BLaER1 (cell line): Measurements from ENCODE around the gene P2RY1.

ENCODE experiments used
- H3K27ac ChIP-seq: shearing (Covaris generic); formaldehyde crosslinking; 2 replicates; pipeline ENCODE4 v1.8.1; 2022
- H3K27me3 ChIP-seq: shearing (Covaris generic); formaldehyde crosslinking; 2 replicates; pipeline ENCODE4 v1.8.1; 2022
- H3K36me3 ChIP-seq: shearing (Covaris generic); formaldehyde crosslinking; 2 replicates; pipeline ENCODE4 v1.8.1; 2022
- H3K4me1 ChIP-seq: shearing (Covaris generic); formaldehyde crosslinking; 2 replicates; pipeline ENCODE4 v1.8.1; 2022
- H3K4me2 ChIP-seq: shearing (Covaris generic); formaldehyde crosslinking; 2 replicates; pipeline ENCODE4 v1.8.1; 2022
- H3K4me3 ChIP-seq: shearing (Covaris generic); formaldehyde crosslinking; 2 replicates; pipeline ENCODE4 v1.8.1; 2022
- H3K9ac ChIP-seq: shearing (Covaris generic); formaldehyde crosslinking; 2 replicates; pipeline ENCODE4 v1.8.1; 2022
- H3K9me3 ChIP-seq: shearing (Covaris generic); formaldehyde crosslinking; 2 replicates; pipeline ENCODE4 v1.8.1; 2022
- H4K20me1 ChIP-seq: shearing (Covaris generic); formaldehyde crosslinking; 2 replicates; pipeline ENCODE4 v1.8.1; 2022
- Cebpa-rat ChIP-seq: shearing (Covaris generic); IDR thresholded peaks from 2 replicates; pipeline ENCODE4 v1.8.1; 2022

Gene P2RY1

DNA sequence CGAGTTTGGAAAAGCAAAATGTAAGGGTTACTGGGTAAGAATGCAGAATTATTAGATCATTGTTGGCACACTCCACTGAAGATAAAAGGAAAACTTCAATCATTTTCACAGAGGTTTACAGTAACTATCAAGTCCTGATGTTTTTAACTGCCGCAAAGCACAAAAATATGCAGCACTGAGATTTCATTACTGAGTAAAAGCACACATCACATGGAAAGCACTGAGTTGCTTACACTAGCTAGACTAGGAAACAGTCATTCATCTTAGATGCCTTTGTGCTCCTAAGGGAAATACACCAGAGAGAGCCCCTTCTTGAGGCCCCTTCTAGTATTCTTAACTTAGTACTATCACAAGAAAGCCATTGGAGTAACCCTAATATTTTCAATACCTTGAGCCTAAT lies 11.8 kb upstream of the P2RY1 start:
- H3K36me3 ChIP-seq: no peaks in the 10 kb centered on the region
- no peak overlapping the region for H3K4me3 ChIP-seq
- TF ChIP-seq Cebpa-rat: no peak
- no peak overlapping the region for H3K4me2 ChIP-seq
- no peaks in the 10 kb centered on the region for H3K4me1 ChIP-seq
- H3K9ac ChIP-seq: no peak overlapping the region
- H3K27me3 ChIP-seq: no peaks in the 10 kb centered on the region
- H3K9me3 ChIP-seq: no peaks in the 10 kb centered on the region
- no peak overlapping the region for H3K27ac ChIP-seq
- H4K20me1 ChIP-seq: no peaks in the 10 kb centered on the region

DNA sequence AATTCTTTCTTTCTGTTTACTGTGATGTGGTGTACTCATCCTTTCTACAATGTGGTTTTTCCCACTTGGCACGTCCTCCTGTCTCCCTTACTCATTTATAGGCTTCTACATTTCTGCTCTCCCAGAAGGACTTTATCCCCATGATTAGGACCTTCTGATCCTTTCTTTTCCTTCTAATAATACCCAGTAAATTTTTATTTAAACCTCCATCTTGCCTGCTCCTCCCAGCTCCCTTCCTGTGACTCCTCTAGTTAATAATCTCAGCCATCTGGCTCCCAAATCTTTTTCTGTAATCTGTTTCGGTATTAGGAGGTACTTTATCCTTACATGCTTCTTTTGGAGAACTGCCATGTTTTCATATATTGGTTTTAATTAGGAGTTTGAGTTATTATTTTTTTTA lies 11.2 kb upstream of the P2RY1 start:
- H3K36me3 ChIP-seq: no peaks in the 10 kb centered on the region
- no peak overlapping the region for H3K27ac ChIP-seq
- no peaks in the 10 kb centered on the region for H3K9me3 ChIP-seq
- TF ChIP-seq Cebpa-rat: no peak
- H3K4me1 ChIP-seq: no peaks in the 10 kb centered on the region
- H3K4me3 ChIP-seq: no peak overlapping the region
- no peak overlapping the region for H3K9ac ChIP-seq
- no peaks in the 10 kb centered on the region for H4K20me1 ChIP-seq
- no peak overlapping the region for H3K4me2 ChIP-seq
- no peaks in the 10 kb centered on the region for H3K27me3 ChIP-seq

DNA sequence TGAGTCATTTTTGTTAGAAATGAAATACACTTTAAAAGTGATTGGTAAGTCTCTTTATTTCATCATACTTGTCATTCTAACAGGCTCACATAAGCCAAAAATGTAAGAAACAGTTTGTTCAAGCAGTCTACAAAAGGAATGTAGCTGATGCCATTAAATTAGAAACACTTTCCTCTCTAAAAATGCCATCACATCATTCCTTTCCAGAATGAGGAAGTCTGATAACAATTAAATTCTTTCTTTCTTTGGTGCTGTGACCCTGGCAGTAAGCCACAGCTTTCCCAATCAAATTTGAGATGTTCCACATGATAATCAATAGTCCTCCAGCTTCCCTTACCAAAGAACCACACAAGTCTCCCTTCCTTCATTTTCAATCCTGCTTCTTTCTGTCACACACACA lies 9.4 kb upstream of the P2RY1 start:
- no peak overlapping the region for H3K27ac ChIP-seq
- H3K4me2 ChIP-seq: no peak overlapping the region
- no peaks in the 10 kb centered on the region for H3K27me3 ChIP-seq
- H3K4me3 ChIP-seq: no peak overlapping the region
- H3K9me3 ChIP-seq: no peaks in the 10 kb centered on the region
- no peak overlapping the region for H3K9ac ChIP-seq
- H3K4me1 ChIP-seq: no peaks in the 10 kb centered on the region
- TF ChIP-seq Cebpa-rat: no peak
- H4K20me1 ChIP-seq: no peaks in the 10 kb centered on the region
- H3K36me3 ChIP-seq: no peaks in the 10 kb centered on the region

DNA sequence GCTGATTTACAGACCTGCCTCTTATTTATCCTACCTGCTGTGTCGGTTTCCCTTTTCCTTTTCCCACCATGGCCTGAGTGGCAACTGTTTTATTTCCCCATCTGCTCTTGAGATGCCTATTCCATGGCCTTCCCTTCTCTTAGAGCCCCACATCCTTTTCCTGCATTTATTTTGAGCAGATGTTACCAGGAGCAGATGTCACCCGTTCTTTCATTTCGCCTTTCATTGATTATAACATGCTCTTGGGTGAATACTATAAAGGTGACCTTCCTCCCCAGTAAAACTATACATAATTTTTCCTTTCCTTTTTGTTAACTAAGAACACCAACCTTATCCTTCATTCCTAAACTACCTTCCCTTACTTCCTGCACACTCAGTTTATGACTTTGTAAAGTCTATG lies 8.5 kb upstream of the P2RY1 start:
- Histone ChIP-seq H3K4me2 (no peak overlapping the region), H3K9me3 (no peaks in the 10 kb centered on the region), H3K27ac (no peak overlapping the region), H3K4me3 (no peak overlapping the region), H3K9ac (no peak overlapping the region), H4K20me1 (no peaks in the 10 kb centered on the region), H3K4me1 (no peaks in the 10 kb centered on the region), H3K36me3 (no peaks in the 10 kb centered on the region), H3K27me3 (no peaks in the 10 kb centered on the region)
- no peak for TF ChIP-seq Cebpa-rat

DNA sequence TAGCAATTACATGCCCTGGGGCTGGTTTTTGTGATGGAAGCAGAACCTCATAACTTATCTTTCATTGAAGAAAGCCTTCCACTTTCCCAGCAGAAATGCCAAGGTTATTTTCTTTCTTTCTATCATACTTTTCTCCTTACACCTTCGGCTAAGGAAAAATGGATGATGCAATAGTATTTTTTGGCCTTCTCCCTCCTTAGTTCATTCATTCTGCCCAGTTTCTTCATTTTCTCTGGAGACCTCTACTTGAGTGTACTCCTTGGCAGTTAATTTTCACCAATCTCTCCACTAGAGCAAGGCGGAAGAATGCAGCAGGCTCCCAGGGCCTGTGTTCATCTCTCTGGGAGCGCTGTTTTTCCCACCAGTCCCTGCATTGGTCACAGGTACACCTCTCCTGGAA lies 7.6 kb upstream of the P2RY1 start:
- no peaks in the 10 kb centered on the region for H4K20me1 ChIP-seq
- no peak overlapping the region for H3K4me3 ChIP-seq
- no peak overlapping the region for H3K4me2 ChIP-seq
- H3K9ac ChIP-seq: no peak overlapping the region
- H3K36me3 ChIP-seq: no peaks in the 10 kb centered on the region
- TF ChIP-seq Cebpa-rat: no peak
- no peaks in the 10 kb centered on the region for H3K9me3 ChIP-seq
- H3K27ac ChIP-seq: no peak overlapping the region
- no peaks in the 10 kb centered on the region for H3K4me1 ChIP-seq
- H3K27me3 ChIP-seq: no peaks in the 10 kb centered on the region

DNA sequence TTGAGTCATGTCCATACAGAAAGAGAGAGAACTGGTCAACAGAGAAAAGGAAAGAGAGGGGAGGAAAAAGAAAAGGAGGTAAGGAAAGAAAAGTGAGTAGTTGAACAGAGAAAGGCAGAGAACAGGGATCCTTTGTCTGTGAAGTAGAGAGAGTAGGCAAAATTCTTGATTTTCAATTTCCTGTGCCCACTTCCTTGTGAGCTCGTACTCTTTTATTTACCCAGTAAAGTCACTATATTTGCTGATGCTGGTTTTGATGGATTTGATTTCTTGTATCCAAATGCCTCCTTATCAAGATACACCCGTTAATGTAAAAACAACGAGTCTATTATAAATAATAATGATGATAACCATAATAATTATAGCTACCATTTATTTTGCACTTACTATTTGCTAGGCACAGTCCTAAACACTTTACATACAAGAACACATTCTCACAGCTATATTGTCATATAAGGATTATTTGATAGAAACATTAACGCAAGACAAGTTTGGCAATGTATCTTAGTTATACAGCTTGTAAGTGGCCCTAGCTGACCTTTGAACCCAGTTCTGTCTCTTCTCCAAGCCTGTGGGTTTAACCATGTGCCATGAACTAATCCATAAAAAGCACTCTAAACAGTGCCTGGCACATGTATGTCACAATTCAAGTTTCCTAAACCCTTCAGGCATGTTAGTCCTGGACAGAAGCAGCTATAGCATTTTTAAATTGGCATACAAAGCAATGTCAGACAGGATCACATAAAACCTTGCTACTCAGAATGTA lies 6.7 kb upstream of the P2RY1 start:
- Histone ChIP-seq H3K36me3 (no peaks in the 10 kb centered on the region), H3K27ac (no peak overlapping the region), H3K9ac (no peak overlapping the region), H4K20me1 (no peaks in the 10 kb centered on the region), H3K9me3 (no peaks in the 10 kb centered on the region), H3K4me1 (no peaks in the 10 kb centered on the region), H3K4me3 (no peak overlapping the region), H3K27me3 (no peaks in the 10 kb centered on the region), H3K4me2 (no peak overlapping the region)
- TF ChIP-seq Cebpa-rat: no peak

DNA sequence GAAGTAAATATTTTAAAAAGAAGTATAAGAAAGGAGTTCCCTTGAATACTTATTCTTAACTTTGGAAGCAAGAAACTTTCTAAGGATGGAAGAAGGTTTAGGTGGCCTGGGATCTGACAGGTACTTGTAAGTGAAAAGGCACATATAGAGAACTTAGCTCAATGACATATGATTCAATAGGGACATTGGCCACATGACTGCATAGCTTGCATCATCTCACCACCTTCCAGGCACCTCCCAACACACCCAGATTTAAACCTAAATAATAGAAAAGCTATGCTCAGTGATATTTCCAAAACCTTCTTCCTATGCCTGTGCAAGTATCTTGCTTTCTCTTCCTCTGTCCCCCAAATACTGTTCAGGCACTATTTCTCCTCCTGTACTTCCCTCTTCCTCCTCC lies 4.7 kb upstream of the P2RY1 start:
- Histone ChIP-seq H3K9ac (no peak overlapping the region), H3K4me1 (peaks cover 5% of the 10 kb centered on the region), H3K27ac (no peak overlapping the region), H3K27me3 (no peaks in the 10 kb centered on the region), H3K4me2 (no peak overlapping the region), H4K20me1 (no peaks in the 10 kb centered on the region), H3K36me3 (no peaks in the 10 kb centered on the region), H3K4me3 (no peak overlapping the region), H3K9me3 (no peaks in the 10 kb centered on the region)
- no peak for TF ChIP-seq Cebpa-rat

DNA sequence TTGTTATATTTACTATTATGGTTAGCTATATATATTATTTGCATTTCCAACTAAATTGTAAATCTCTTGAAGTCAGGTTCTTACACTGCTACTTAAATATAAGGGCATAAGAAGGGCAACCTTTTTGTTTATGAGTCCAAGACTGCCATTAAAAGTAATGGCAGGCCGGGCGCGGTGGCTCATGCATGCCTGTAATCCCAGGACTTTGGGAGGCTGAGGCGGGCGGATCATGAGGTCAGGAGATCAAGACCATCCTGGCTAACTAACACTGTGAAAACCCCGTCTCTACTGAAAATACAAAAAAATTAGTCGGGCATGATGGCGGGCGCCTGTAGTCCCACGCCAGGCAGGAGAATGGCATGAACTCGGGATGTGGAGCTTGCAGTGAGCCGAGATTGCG lies 2.9 kb upstream of the P2RY1 start:
- Histone ChIP-seq H3K4me1 (peaks cover 21% of the 10 kb centered on the region), H3K9ac (no peak overlapping the region), H3K27me3 (0 out of 2 replicates have a peak, but pooled peaks cover 6% of the 10 kb centered on the region), H4K20me1 (no peaks in the 10 kb centered on the region), H3K27ac (no peak overlapping the region), H3K4me2 (no peak overlapping the region), H3K9me3 (no peaks in the 10 kb centered on the region), H3K4me3 (no peak overlapping the region), H3K36me3 (no peaks in the 10 kb centered on the region)
- no peak for TF ChIP-seq Cebpa-rat

DNA sequence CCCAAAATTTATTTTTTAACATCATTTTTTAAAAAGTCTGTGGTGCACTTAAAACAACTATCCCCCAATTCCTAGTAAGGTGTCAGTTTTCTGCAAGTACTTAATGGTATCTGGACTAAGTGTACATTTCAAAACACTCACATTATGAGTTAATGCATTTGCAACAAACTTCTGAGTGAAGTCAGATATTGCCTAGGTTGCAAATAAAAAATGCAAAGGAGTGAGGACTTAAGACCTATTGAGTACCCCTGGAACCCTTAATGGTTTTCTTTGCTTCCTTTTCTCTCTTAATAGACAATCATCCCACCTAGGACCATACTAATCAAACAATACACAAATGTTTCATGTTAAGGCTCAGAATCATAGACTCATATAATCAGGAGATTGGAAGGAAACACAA lies 1.8 kb upstream of the P2RY1 start:
- Histone ChIP-seq H3K9me3 (no peaks in the 10 kb centered on the region), H3K27ac (no peak overlapping the region), H3K36me3 (no peaks in the 10 kb centered on the region), H3K4me3 (no peak overlapping the region), H3K4me2 (no peak overlapping the region), H3K4me1 (peaks cover 28% of the 10 kb centered on the region), H3K27me3 (0 out of 2 replicates have a peak, but pooled peaks cover 6% of the 10 kb centered on the region), H3K9ac (no peak overlapping the region), H4K20me1 (no peaks in the 10 kb centered on the region)
- TF ChIP-seq Cebpa-rat: no peak

DNA sequence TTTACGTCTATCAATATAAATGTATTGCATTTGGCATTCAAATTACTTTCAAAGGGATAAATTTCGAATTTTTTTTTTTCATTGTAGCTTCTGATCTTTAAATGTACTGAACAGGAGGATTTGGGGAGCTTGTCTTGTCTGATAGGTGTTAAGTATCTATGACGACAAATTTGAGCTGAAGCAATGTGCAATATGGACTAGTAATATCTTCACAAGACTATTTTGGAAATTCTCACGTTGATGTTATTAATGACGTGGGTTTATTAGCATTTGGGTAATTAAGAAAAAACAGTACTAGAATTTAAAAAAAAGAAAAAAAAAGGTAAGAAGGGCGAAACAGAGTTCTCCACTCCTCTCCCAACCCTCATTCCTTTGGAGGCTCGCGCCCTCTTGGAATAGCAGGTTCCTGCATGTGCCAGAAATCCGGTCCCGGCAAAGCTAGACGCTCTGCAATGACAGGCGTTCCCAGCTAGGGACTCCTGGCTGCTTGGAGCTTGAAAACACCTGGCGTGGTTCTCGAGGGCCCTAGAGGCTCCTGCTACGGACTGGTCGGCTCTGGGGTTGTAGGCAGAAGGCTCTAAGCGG lies 648 bp upstream of the P2RY1 start:
- Histone ChIP-seq H3K9ac (peak overlapping the region; percentile 82), H3K27ac (peak overlapping the region; percentile 84), H3K9me3 (no peaks in the 10 kb centered on the region), H3K4me2 (peak overlapping the region; percentile 96), H4K20me1 (no peaks in the 10 kb centered on the region), H3K27me3 (0 out of 2 replicates have a peak, but pooled peaks cover 6% of the 10 kb centered on the region), H3K4me3 (peak overlapping the region; percentile 87), H3K4me1 (peaks cover 28% of the 10 kb centered on the region), H3K36me3 (no peaks in the 10 kb centered on the region)
- no peak for TF ChIP-seq Cebpa-rat
